WERI-Rb-1 (cell line): ENCODE data around the gene IGSF3.
"Not testable (repeated sequence)": the region's sequence is repeated elsewhere in the genome, so short reads cannot be mapped to it uniquely, and the experiment has no call there.

Experiments used
- DNase-seq: peaks from one replicate; pipeline ENCODE4 v3.0.0-alpha.2; 2020
- H3K27ac ChIP-seq: fragments of 250-450 bp; sonication (Bioruptor Pico); 2 replicates; pipeline ENCODE4 v1.5.1; 2020; ENCODE audit warnings: mild to moderate bottlenecking, moderate library complexity
- H3K27me3 ChIP-seq: fragments of 250-450 bp; sonication (Bioruptor Pico); 2 replicates; pipeline ENCODE4 v1.5.1; 2021; ENCODE audit warnings: mild to moderate bottlenecking, low read depth, moderate library complexity; ENCODE audit not compliant: insufficient read depth, severe bottlenecking
- H3K36me3 ChIP-seq: fragments of 250-450 bp; sonication (Bioruptor Pico); 2 replicates; pipeline ENCODE4 v1.5.1; 2020; ENCODE audit warnings: mild to moderate bottlenecking, moderate library complexity
- H3K4me3 ChIP-seq: 2 replicates; pipeline ENCODE4 v1.5.1; 2011; ENCODE audit warnings: low read depth, mild to moderate bottlenecking, control low read depth, low read length
- H3K9me3 ChIP-seq: fragments of 250-450 bp; sonication (Bioruptor Pico); 2 replicates; pipeline ENCODE4 v1.5.1; 2021; ENCODE audit warnings: mild to moderate bottlenecking, moderate library complexity; ENCODE audit not compliant: severe bottlenecking
- CTCF ChIP-seq: IDR thresholded peaks from 2 replicates; pipeline ENCODE4 v1.5.1; 2011; ENCODE audit warnings: low read depth, mild to moderate bottlenecking, control low read depth, inconsistent platforms, low read length

IGSF3 gene

GRCh38 chr1:116595946-116596741 is 71.4 kb downstream of the IGSF3 start:
- not testable (repeated sequence) for H3K36me3 ChIP-seq, H3K9me3 ChIP-seq, H3K27ac ChIP-seq, H3K27me3 ChIP-seq, H3K4me3 ChIP-seq
- peak; percentile 36 for DNase-seq
- peak; percentile 49 for TF ChIP-seq CTCF

GRCh38 chr1:116595065-116595840 is 72.3 kb downstream of the IGSF3 start:
- H3K27me3 ChIP-seq, H3K9me3 ChIP-seq, H3K36me3 ChIP-seq, H3K27ac ChIP-seq, DNase-seq, H3K4me3 ChIP-seq: not testable (repeated sequence)

- not testable (repeated sequence) for H3K27ac ChIP-seq, DNase-seq, H3K27me3 ChIP-seq, H3K36me3 ChIP-seq, H3K9me3 ChIP-seq, H3K4me3 ChIP-seq
Observed at GRCh38 chr1:116593977-116594376, 73.6 kb downstream of the IGSF3 start.

GRCh38 chr1:116593401-116593800 is 74.1 kb downstream of the IGSF3 start:
- H3K9me3 ChIP-seq, H3K36me3 ChIP-seq, H3K27me3 ChIP-seq, H3K4me3 ChIP-seq, DNase-seq, H3K27ac ChIP-seq: not testable (repeated sequence)

- not testable (repeated sequence) for H3K9me3 ChIP-seq, H3K27ac ChIP-seq, H3K36me3 ChIP-seq, H3K4me3 ChIP-seq, H3K27me3 ChIP-seq, DNase-seq
Observed at GRCh38 chr1:116591951-116592605, 75.5 kb downstream of the IGSF3 start.

- not testable (repeated sequence) for H3K27ac ChIP-seq, H3K36me3 ChIP-seq, DNase-seq, H3K9me3 ChIP-seq, H3K4me3 ChIP-seq, H3K27me3 ChIP-seq
Observed at GRCh38 chr1:116591006-116591950, 76.3 kb downstream of the IGSF3 start.

- not testable (repeated sequence) for H3K9me3 ChIP-seq, DNase-seq, H3K36me3 ChIP-seq, H3K27me3 ChIP-seq, H3K27ac ChIP-seq, H3K4me3 ChIP-seq
Observed at GRCh38 chr1:116590359-116591005, 77.1 kb downstream of the IGSF3 start.

- DNase-seq, H3K9me3 ChIP-seq, H3K27me3 ChIP-seq, H3K36me3 ChIP-seq, H3K4me3 ChIP-seq, H3K27ac ChIP-seq: not testable (repeated sequence)
Observed at GRCh38 chr1:116589101-116589735, 78.3 kb downstream of the IGSF3 start.
